Peyer's patch (tissue), 4 donors: ENCODE data around the gene PDE4D. TPM values are rescaled to one million over a fixed set of nuclear protein-coding genes. Genes with fewer than 3 reads are reported as not detected.

Experiments used
- DNase-seq, 3 donors: peaks; one replicate each; pipeline ENCODE4 v3.0.0-alpha.2; 2017 to 2019
- H3K27ac ChIP-seq, 4 donors: fragments of 200-600 bp; sonication (generic); one replicate each; pipeline ENCODE4 v1.5.1; 2016 to 2019
- H3K27me3 ChIP-seq, 2 donors: fragments of 200-600 bp; sonication (generic); one replicate each; pipeline ENCODE4 v1.5.1; 2019
- H3K36me3 ChIP-seq, 3 donors: fragments of 200-600 bp; sonication (generic); one replicate each; pipeline ENCODE4 v1.5.1; 2016 to 2019
- H3K4me1 ChIP-seq, 4 donors: fragments of 200-600 bp; sonication (generic); one replicate each; pipeline ENCODE4 v1.5.1; 2016 to 2019
- H3K4me3 ChIP-seq, 4 donors: fragments of 200-600 bp; sonication (generic); 1 replicate in 3 of 4; 2 replicates in 1 of 4; pipeline ENCODE4 v1.5.1; 2016 to 2019; ENCODE audit warnings: mild to moderate bottlenecking in 1 of 4
- H3K9me3 ChIP-seq, 4 donors: fragments of 200-600 bp; sonication (generic); one replicate each; pipeline ENCODE4 v1.5.1; 2016 to 2019; ENCODE audit warnings: mild to moderate bottlenecking in 1 of 4
- CTCF ChIP-seq, 6 experiments: fragments of 450-650 bp in 4 of 6; fragments of 200-600 bp in 2 of 6; sonication (generic) in 1 of 6; IDR thresholded peaks; one replicate each; pipeline ENCODE4 v1.5.1; 2017 to 2019; ENCODE audit warnings: antibody characterized with exemption in 6 of 6, mild to moderate bottlenecking in 3 of 6, moderate library complexity in 1 of 6
- POLR2A ChIP-seq, 2 donors: fragments of 450-650 bp; IDR thresholded peaks; one replicate each; pipeline ENCODE4 v1.5.1; 2017; ENCODE audit warnings: antibody characterized with exemption in 2 of 2, mild to moderate bottlenecking in 2 of 2, moderate library complexity in 2 of 2
- total RNA-seq, 4 donors: library from RNA; depleted of rRNA; stranded (reverse); fragments of >200 nt; gene quantifications; one replicate each; pipeline ENCODE4 v1.1.0, GENCODE V29; 2016

PDE4D gene
- total RNA-seq, 4 donors from 2014 or later: 19.8 to 89.1 (median 43.9) TPM

- Histone ChIP-seq H3K4me1 (no peaks in the 10 kb centered on the region), H3K36me3 (no peaks in the 10 kb centered on the region), H3K9me3 (no peaks in the 10 kb centered on the region), H3K27me3 (no peaks in the 10 kb centered on the region), H3K4me3 (no peak overlapping the region), H3K27ac (no peak overlapping the region)
- TF ChIP-seq POLR2A (IDR thresholded peaks at IDR 0.05) (no peak), CTCF (IDR thresholded peaks at IDR 0.05) (no peak)
- no peak for DNase-seq
These were observed 683.7 kb downstream of the PDE4D start for GRCh38 chr5:59209758-59210359.

- H3K4me1 ChIP-seq: no peaks in the 10 kb centered on the region
- TF ChIP-seq CTCF (IDR thresholded peaks at IDR 0.05) (no peak), POLR2A (IDR thresholded peaks at IDR 0.05) (no peak)
- no peak overlapping the region for H3K4me3 ChIP-seq
- no peak overlapping the region for H3K27ac ChIP-seq
- H3K27me3 ChIP-seq: no peaks in the 10 kb centered on the region
- no peak for DNase-seq
- H3K36me3 ChIP-seq: no peaks in the 10 kb centered on the region
- H3K9me3 ChIP-seq: no peaks in the 10 kb centered on the region
These were observed 685.1 kb downstream of the PDE4D start for GRCh38 chr5:59208474-59208873.

- no peak overlapping the region for H3K27ac ChIP-seq
- no peaks in the 10 kb centered on the region for H3K9me3 ChIP-seq
- no peaks in the 10 kb centered on the region for H3K36me3 ChIP-seq
- no peak for DNase-seq
- H3K27me3 ChIP-seq: no peaks in the 10 kb centered on the region
- H3K4me1 ChIP-seq: no peaks in the 10 kb centered on the region
- H3K4me3 ChIP-seq: no peak overlapping the region
- TF ChIP-seq POLR2A (IDR thresholded peaks at IDR 0.05): no peak
- no peak for TF ChIP-seq CTCF (IDR thresholded peaks at IDR 0.05)
These were observed 686.1 kb downstream of the PDE4D start for GRCh38 chr5:59207401-59207800.

GRCh38 chr5:59206132-59206581 is 687.4 kb downstream of the PDE4D start:
- no peaks in the 10 kb centered on the region for H3K27me3 ChIP-seq
- no peak for DNase-seq
- no peaks in the 10 kb centered on the region for H3K36me3 ChIP-seq
- H3K9me3 ChIP-seq: no peaks in the 10 kb centered on the region
- no peak for TF ChIP-seq POLR2A (IDR thresholded peaks at IDR 0.05)
- no peak for TF ChIP-seq CTCF (IDR thresholded peaks at IDR 0.05)
- no peaks in the 10 kb centered on the region for H3K4me1 ChIP-seq
- H3K27ac ChIP-seq: peak overlapping the region in 1 of 4 donors; percentile 2
- no peak overlapping the region for H3K4me3 ChIP-seq

GRCh38 chr5:59204114-59204897 is 689.2 kb downstream of the PDE4D start:
- no peak for TF ChIP-seq CTCF (IDR thresholded peaks at IDR 0.05)
- TF ChIP-seq POLR2A (IDR thresholded peaks at IDR 0.05): no peak
- Histone ChIP-seq H3K27me3 (no peaks in the 10 kb centered on the region), H3K4me1 (no peaks in the 10 kb centered on the region)

More at GRCh38 chr5:59204114-59204897, 689.2 kb downstream of the PDE4D start:
- H3K9me3 ChIP-seq: no peaks in the 10 kb centered on the region
- no peaks in the 10 kb centered on the region for H3K36me3 ChIP-seq
- H3K27ac ChIP-seq: no peak overlapping the region
- H3K4me3 ChIP-seq: no peak overlapping the region
- DNase-seq: no peak
